MCF 10A (cell line): ENCODE measurements around the gene MRPS25. TPM values are rescaled to one million over a fixed set of nuclear protein-coding genes. Genes with fewer than 3 reads are reported as not detected.

Experiments
- BruUV-seq: library from RNA; stranded (reverse); fragments of 400-500 nt; replicated peaks from 2 replicates; lab custom pipeline; 2021; lab: Mats Ljungman, UMichigan
- CTCF ChIA-PET: fragments of 300-600 bp; sonication (Branson Sonifier 250); formaldehyde crosslinking; extraction: SDS; loops from one replicate; lab custom pipeline; 2021; ENCODE audit warnings: antibody characterized with exemption, inconsistent platforms; lab: Yijun Ruan, JAX
- POLR2A ChIA-PET: fragments of 300-600, 350-650 bp; sonication (Branson Sonifier 250); formaldehyde crosslinking; extraction: SDS; loops from one replicate; lab custom pipeline; 2020; ENCODE audit warnings: antibody characterized with exemption, inconsistent platforms; lab: Yijun Ruan, JAX
- DNase-seq: peaks from one replicate; pipeline ENCODE4 v3.0.0-alpha.2; 2018; ENCODE audit not compliant: unreplicated experiment
- H3K27ac Mint-ChIP-seq: one replicate; pipeline ENCODE4 v1.8.0; 2022; ENCODE audit warnings: mild to moderate bottlenecking, low read depth, mixed read lengths; ENCODE audit not compliant: unreplicated experiment
- H3K27me3 Mint-ChIP-seq: one replicate; pipeline ENCODE4 v1.8.0; 2022; ENCODE audit warnings: mixed read lengths; ENCODE audit not compliant: insufficient read depth, unreplicated experiment
- H3K36me3 Mint-ChIP-seq: one replicate; pipeline ENCODE4 v1.8.0; 2022; ENCODE audit warnings: mild to moderate bottlenecking, moderate library complexity, mixed read lengths; ENCODE audit not compliant: insufficient read depth, unreplicated experiment
- H3K4me1 Mint-ChIP-seq: one replicate; pipeline ENCODE4 v1.8.0; 2022; ENCODE audit warnings: mixed read lengths; ENCODE audit not compliant: insufficient read depth, unreplicated experiment
- H3K4me3 Mint-ChIP-seq: one replicate; pipeline ENCODE4 v1.8.0; 2022; ENCODE audit warnings: mild to moderate bottlenecking, moderate library complexity, mixed read lengths; ENCODE audit not compliant: unreplicated experiment
- H3K9me3 Mint-ChIP-seq: one replicate; pipeline ENCODE4 v1.8.0; 2022; ENCODE audit warnings: mixed read lengths; ENCODE audit not compliant: unreplicated experiment
- intact Hi-C: fragments of 100-400 bp; cut with micrococcal nuclease; formaldehyde crosslinking; loops from 2 replicates; pipeline ENCODE4 v1.14.1; 2022
- total RNA-seq: library from RNA; stranded (reverse); gene quantifications from 2 replicates; pipeline ENCODE4 v1.2.3, GENCODE V29; 2022
- TF ChIP-seq, protein P1 (sequence below): fragments of 200-600 bp; IDR thresholded peaks from one replicate; pipeline ENCODE4 v1.8.0; 2022; ENCODE audit warnings: antibody characterized with exemption, mild to moderate bottlenecking; ENCODE audit not compliant: unreplicated experiment

The MRPS25 gene
- total RNA-seq, 1 experiment from 2014 or later, result 87.2 TPM

DNA sequence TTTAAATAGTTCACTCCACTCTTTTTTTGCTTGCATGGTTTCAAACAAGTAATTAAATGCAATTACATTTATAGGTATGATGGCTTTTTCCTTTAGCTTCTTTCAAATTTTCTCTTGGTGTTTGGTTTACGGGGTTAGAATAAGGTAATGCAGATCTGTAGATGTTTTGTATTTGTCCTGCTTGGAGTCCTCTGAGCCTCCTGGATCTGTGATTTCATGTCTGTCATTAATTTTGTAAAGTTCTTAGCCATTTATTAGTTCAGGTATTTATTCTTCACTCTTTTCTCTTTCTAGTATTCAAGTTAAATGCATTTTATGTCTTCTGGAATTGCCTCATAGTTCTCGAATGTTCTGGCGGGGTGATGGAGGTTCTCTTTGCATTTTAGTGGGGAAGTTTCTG, 1.4 kb upstream of the MRPS25 start:
- no TSS peak for BruUV-seq
- H3K4me3 Mint-ChIP-seq, result no peak overlapping the region
- ChIA-PET CTCF (no interaction called here), POLR2A (interaction anchor here (1.1 to 2.9 kb wide), 3 partner anchors 14 to 942 kb away, joined by 3 to 49 read pairs (median 6); partner anchors contain the start of genes CHCHD4, RBSN and TMEM43)
- peaks cover 10% of the 10 kb centered on the region for H3K4me1 Mint-ChIP-seq
- peak overlapping the region; percentile 4 for H3K27ac Mint-ChIP-seq
- no peaks in the 10 kb centered on the region for H3K9me3 Mint-ChIP-seq
- no peak for DNase-seq
- H3K27me3 Mint-ChIP-seq, result no peaks in the 10 kb centered on the region
- TF ChIP-seq, protein P1, sequence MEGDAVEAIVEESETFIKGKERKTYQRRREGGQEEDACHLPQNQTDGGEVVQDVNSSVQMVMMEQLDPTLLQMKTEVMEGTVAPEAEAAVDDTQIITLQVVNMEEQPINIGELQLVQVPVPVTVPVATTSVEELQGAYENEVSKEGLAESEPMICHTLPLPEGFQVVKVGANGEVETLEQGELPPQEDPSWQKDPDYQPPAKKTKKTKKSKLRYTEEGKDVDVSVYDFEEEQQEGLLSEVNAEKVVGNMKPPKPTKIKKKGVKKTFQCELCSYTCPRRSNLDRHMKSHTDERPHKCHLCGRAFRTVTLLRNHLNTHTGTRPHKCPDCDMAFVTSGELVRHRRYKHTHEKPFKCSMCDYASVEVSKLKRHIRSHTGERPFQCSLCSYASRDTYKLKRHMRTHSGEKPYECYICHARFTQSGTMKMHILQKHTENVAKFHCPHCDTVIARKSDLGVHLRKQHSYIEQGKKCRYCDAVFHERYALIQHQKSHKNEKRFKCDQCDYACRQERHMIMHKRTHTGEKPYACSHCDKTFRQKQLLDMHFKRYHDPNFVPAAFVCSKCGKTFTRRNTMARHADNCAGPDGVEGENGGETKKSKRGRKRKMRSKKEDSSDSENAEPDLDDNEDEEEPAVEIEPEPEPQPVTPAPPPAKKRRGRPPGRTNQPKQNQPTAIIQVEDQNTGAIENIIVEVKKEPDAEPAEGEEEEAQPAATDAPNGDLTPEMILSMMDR, result no peak
- peaks cover 28% of the 10 kb centered on the region for H3K36me3 Mint-ChIP-seq
- intact Hi-C loops, result loop anchor here (5.0 kb wide), 1 partner anchor 139 kb away; no protein-coding TSS in a partner anchor

DNA sequence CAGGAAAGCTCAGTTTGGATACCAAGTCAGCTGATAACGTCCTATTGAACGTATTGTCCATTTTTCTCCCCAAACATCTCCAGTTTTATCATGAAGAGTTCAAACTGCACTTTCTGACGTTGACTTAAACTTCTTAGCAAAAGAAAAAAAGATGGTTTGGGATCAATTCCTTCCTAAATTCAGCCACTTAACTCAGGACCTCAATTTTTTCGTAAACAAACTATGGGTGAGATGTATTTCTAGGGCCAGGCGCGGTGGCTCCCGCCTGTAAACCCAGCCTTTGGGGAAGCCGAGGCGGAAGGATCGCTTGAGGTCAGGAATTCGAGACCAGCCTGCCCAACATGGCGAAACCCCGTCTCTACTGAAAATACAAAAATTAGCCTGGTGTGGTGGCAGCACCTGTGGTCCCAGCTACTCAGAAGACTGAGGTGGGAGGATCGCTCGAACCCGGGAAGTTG, 464 bp upstream of the MRPS25 start:
- TF ChIP-seq, protein P1, result no peak
- Mint-ChIP-seq H3K36me3 (peaks cover 20% of the 10 kb centered on the region), H3K4me3 (peak overlapping the region; percentile 80), H3K27ac (peak overlapping the region; percentile 93), H3K27me3 (no peaks in the 10 kb centered on the region), H3K9me3 (no peaks in the 10 kb centered on the region), H3K4me1 (peaks cover 10% of the 10 kb centered on the region)
- ChIA-PET POLR2A (interaction anchor here (0.6 to 3.3 kb wide), 18 partner anchors 7 to 941 kb away, joined by 3 to 49 read pairs (median 6); partner anchors contain the start of genes BTD, C3orf20, CAPN7 and CCDC174), CTCF (interaction anchor here (0.6 to 1.7 kb wide), 2 partner anchors 86 to 139 kb away, joined by 3 to 6 read pairs; no protein-coding TSS in a partner anchor)
- BruUV-seq, result no TSS peak
- intact Hi-C loops, result loop anchor here (2.0 to 5.0 kb wide), 2 partner anchors 33 to 138 kb away; partner anchors contain the start of gene RBSN
- no peak for DNase-seq

DNA sequence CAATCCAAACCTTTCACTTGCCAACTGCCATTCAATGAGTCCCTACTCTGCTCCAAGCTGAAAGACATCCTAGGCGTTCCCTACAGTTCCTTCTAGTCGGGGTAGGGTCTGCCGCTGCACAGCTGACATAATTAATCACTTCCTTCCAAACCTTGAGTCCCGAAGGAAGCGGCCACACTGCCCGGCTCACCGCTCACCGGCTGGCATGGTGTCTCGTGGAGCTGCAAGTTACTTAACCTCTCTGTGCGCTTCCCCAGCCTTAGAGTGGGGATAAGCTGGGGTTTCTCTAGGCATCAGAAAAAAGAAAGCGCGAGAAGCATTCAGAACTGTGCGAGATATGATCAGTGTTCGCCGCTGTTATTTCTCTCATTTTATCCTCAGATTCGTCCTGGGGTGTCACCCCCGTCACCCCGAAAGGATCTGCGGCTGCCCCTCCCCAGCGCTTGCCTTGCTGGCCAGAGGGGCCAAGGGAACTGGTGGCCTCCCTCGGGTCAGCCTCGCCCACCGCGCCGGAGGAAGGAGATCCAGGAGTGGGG, 748 bp downstream of the MRPS25 start:
- Mint-ChIP-seq H3K4me1 (peaks cover 10% of the 10 kb centered on the region), H3K36me3 (peaks cover 21% of the 10 kb centered on the region), H3K9me3 (no peaks in the 10 kb centered on the region), H3K27me3 (no peaks in the 10 kb centered on the region), H3K27ac (peak overlapping the region; percentile 93), H3K4me3 (peak overlapping the region; percentile 80)
- ChIA-PET POLR2A (interaction anchor here (0.6 to 3.3 kb wide), 21 partner anchors 9 to 940 kb away, joined by 3 to 49 read pairs (median 3); partner anchors contain the start of genes BTD, C3orf20, CAPN7 and CCDC174), CTCF (interaction anchor here (1.4 to 1.7 kb wide), 2 partner anchors 12 to 138 kb away, joined by 4 to 6 read pairs; no protein-coding TSS in a partner anchor)
- BruUV-seq, result no TSS peak
- peak; percentile 30 for DNase-seq
- TF ChIP-seq, protein P1, result no peak
- intact Hi-C loops, result loop anchor here (2.0 kb wide), 1 partner anchor 34 kb away; the partner anchor contains the start of gene RBSN
